ENCODE measurements around the gene TBPL1.
A peak's percentile ranks its signal among the peaks of the same experiment; 100 is the strongest.

Gene TBPL1

DNA sequence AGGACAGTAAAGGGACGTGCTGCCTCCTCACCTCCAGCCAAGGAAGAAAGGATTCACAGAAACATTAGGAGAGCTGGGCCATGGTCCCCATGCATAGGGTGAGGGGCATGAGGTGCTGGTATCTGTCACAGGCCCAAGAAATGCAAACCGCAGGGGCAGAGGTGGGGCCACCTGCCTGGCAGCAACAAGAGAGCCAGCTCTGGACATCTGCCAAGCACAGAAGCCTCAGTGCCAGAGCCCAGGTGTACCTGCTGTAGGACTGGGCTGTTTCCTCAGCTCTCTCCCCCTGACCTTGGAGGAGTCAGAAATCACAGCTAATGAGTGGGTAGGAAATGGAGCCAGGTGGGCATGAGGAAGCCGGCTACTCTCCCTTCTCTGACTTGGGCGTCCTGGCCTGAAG is 54.1 kb downstream of the TBPL1 start:
- DNase-seq: peak; percentile 41

DNA sequence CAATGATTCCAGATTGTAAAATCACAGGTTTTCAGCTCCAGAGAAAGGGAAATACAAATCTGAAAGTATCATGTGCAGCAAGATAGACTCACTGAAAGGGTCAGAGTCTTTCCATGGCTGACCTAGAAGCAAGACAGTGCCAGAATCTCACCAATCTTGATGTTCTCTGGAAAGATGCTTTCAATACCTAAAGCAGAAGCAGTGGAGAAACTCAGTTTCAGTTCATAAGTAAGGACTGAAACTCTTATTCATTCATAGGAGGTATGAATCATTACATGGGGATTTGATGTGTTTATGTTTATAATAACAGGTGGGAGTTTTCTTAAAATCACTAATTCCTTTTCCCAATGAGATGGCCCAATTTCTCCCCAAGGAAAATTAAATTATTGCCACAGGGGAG is 56.9 kb downstream of the TBPL1 start:
- DNase-seq: no peak

DNA sequence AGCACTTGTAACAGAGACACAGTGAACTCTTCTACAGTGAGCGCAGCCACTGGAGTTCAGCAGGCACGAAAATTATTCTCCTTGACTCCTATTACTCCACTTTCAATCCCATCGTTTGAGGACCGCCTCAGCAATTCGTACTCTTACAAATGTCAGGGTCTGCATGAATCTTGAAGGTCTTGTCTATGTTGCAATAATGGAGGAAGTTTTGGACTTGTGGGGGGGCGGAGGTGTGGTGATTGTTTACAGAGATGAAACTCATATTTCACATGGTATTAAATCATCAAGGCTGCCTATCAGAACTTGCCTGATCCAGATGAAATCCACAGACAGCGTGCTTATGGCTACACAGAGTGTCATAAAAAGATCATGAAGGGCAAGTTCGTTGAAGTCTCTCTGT is 57.4 kb downstream of the TBPL1 start:
- no peak for DNase-seq

DNA sequence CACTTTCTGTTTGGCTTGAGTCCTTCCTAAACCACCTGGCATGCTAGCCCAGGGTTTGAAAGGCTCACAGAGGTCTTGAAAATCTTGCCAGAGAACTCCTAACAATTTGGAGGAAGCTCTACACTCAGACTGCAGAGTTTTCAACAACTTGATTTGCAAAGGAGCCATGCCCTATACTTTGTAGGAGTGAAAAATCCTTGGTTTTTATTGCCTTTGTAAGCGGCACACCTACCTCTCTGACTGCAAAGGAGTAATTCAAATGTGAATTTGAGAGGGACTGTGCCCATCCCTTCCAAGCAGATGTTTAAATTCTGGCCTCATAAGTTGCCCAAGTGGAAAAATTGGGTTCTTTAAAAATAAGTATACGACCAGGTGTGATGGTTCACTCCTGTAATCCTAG is 58.0 kb downstream of the TBPL1 start:
- no peak for DNase-seq

DNA sequence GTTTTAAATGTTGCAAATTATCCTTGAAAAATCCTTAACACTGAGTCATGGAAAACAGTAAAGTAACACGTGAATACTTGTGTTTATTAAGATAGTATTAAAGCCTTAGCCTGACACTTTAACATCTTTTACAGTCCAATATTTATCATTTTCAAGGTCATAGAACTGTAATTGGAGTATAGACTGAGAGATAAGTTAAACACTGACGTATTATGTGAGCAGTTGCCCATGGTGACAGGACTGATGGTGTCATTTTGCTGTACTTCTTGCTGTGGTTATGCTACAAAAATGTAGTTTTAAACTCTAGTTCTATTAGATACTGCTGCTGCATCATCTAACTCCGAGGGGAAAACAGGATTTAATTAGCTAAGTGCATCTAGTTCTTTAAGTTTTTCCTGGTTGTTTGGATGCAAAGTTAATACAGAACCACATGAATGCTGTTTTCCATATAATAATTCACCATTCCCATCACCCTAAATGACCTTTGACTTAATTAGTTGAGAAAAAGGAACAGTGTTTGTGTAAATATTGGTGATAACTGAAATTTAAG is 61.6 kb downstream of the TBPL1 start:
- DNase-seq: no peak

DNA sequence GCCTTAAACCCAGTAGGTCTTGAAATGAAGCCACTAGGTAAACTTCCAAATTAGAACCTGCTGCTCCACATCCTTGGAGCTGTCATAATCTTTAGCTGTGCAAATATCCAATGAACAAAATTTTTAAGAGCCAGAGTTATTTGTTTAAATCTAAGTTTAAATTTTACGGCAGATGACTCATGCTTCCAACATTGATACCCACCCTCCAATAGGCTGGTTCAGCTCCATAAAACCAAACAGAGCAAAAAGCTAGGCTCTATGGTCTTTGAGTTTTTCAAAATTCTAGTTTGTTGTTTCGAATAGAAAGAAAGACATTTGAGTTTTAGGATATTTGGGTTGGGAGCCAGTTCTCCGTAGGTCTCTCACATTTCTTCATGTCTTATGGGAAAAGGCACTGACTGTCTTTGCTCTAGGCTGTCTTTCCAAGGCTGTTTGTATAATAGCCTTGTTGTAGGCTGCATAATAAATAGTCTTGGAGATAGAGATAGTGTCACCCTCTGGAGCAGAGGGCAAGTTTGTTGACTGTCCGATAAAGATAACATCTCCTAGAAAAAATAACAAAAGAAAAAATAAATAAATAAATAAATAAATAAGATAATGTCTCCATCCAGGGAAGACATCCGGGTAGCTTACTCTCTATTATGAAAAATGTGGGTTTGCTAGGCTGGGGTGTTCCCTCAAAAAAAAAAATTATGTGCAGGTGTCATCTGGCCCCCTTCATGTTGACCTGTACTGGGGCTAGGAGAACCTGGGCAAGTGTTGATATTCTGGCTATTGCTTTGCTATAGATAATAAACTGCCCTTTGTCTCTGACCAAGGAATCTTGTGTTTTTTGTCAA is 62.9 kb downstream of the TBPL1 start:
- DNase-seq: no peak

DNA sequence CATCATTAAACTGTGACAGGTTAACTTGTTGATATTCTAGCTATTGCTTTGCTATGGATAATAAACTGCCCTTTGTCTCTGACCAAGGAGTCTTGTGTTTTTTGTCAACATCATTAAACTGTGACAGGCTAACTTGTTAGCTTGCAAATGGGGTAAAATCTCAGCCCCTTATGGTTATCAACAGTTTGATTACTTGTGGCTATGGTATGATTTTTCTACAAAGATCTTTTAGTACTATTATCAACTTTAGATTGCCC is 63.5 kb downstream of the TBPL1 start:
- DNase-seq: no peak

DNA sequence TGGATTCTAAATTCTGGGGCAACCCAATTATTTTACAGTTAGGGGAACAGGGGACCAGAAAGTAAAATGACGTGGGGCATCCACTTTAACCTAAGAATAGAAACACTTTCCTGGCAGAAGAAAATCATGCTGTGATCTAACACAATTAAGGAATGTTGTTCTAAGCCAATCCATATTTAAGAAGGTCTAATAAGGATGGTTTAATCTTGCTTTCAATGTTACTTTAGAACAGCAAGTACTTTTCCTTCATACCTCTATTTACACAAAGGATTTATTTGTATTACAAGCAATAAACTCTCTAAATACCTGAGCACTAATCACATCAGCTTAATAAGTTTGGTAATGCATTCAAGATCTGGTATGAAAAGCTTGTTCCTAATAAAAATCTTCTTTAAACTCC is 67.0 kb downstream of the TBPL1 start:
- no peak for DNase-seq

DNA sequence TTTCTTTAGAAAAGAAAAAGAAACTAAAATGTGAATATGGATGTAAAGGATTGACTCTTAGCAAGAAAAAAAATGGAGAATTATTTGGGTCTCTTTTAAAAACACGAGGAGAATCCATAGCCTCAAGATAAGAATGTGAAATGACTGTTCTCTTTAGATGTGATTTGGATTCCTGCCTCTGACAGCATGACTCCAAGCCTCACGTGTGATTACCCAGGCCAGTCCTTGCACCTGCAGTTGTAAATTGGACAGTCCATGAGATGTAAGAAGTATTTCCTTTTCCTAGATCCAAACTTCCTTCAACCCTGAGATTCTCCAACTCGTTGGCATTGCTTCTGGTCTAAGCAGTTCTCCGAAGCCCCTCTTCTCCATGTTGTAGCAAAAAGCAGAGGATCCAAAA is 67.5 kb downstream of the TBPL1 start:
- DNase-seq: no peak

DNA sequence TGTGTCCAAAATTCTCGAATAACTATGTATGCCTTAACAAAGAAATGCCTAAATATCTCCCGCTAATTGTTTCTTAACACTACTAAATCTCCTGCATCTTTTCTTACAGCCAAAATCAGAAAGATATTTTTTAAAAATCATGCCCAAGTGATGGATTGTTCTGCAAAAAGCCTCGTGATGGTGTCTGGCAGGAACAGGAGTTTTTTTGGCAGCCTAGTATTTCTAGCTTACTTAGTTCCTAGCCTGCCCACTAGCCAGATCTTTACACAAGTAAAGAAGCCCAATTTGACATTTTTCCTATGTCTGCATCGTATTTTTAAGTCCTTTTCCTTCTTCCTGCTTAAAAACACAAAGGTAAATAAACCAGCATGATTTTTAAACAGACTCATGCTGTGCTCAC is 67.9 kb downstream of the TBPL1 start:
- DNase-seq: no peak

DNA sequence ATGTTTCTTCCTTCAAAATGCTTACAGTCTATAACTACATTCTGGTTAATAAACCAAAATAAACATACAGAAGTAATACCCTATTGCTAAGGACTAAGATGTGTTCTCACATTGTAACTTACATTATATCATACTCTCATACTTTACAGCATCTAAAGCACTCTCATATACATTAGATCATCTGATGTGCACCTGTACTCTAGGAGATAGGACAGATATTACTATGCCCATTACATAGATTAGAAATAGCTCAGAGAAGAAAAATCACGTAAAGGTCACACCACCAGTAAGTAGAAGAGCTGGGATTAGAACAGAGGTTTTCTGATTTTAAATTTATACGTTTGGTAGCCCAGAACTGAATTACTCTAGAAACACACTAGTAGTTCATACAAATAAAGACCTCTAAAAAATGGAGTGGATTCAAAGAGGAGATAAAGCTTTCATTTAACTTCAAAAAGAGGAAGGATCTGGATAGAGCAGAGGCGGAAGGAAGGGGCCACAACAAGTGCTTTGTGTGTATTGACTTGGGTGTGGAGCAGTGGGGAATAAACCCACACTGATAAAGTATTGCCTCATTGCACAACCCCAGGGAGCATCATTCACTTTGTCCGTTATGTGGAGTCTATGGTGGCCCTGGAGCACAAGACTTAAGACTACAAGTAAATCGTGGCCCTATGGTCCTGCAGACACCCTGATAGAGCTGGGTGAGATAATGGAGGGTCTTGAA is 68.5 kb downstream of the TBPL1 start:
- DNase-seq: no peak

DNA sequence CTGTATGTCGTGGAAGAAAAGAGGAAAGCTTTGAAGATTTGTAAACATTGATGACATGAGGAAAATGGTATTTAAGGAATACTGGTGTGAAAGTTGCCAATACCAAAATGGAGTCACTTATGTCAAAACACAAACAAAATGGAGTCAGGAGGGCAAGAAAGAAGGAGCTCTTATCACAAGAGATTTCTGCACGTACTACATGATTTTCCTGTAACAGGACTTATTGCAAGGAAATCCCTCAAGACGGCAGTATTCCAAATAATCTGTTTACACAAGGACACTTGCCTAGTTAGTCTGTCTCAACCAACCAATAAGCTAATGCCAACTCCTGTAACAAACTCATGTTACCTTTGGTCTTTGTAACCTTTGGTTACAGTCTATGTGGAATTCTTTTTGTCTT is 69.6 kb downstream of the TBPL1 start:
- DNase-seq: no peak

DNA sequence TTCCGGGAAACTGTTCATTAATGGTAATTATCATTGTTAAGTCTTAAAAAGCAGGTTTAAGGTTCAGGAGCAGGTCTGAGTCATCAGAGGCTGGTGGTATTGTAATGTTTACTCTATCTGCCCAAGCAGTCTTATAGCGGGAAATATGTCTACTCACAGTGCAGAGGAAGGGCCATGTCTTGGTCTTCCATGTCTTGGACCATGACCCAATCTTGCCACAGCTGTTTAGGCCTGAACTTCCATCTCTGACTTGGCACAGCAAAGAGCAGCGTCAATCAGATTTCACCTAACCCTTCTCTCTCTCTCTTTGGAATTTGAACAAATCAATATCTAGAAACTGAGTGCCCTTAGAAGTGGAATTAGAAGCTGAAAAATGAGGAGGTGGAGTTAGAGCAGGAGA is 73.6 kb downstream of the TBPL1 start:
- DNase-seq: no peak

DNA sequence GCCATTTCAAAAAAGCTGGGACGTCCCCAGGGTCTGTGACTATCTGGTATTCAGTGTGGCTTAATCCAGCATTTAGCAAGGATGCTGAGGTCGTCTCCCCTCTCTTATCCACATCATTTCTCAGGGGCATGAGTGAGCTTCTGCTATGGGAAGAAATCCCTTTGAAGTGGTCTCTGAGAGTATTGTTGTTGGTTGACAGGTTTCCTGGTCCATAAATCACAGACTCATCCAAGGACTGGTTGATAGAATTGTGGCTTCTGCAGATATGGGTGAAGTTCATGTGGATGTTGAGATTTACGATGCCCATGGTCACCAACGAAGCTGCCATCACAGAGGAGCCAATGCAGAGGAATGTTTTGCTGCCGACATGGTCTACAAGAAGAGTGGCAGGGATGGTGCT is 75.4 kb downstream of the TBPL1 start:
- DNase-seq: no peak

DNA sequence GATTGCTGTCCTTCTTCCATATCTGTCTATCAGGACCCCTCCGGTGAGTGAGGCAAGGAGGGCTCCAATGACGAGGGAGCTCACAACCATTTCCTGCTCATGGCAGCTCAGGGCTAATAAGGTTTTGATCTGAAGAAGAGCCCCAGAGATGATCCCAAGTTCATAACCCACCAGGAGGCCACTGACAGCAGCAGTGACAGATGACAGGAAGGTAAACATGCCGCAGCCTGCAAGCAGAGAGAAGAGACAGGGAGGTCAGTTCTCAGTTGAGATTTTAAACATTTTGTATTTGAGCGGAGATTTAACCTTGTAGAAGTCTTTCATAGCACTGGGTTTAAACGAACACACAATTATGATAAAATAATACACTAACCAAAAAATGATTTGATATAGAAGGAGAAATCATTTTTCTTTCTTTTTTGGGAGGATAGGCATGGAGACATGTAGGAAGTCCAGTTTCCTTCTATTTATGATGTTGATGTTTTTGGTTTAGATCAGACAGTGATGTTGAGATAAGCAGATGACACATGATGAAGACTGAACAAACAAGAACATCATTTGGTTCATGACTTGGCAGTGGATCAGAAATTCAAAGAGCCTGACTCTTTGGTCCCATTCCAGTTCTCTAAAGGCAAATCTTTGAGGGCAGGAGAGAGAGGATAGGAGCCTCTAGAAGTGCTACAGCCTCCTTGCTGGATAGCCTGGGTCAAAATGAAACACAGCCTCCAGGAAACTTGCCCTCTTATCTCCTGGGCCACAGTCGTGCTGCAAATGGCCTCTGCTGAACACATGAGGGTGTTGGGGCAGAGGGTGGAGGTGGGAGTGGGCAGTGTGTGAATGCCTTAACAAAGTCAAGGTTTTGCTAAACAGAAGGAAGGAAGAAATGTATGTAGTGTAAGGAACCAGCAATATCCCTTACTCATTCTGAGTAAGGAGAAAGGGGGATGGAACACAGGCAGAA is 76.8 kb downstream of the TBPL1 start:
- DNase-seq: no peak

DNA sequence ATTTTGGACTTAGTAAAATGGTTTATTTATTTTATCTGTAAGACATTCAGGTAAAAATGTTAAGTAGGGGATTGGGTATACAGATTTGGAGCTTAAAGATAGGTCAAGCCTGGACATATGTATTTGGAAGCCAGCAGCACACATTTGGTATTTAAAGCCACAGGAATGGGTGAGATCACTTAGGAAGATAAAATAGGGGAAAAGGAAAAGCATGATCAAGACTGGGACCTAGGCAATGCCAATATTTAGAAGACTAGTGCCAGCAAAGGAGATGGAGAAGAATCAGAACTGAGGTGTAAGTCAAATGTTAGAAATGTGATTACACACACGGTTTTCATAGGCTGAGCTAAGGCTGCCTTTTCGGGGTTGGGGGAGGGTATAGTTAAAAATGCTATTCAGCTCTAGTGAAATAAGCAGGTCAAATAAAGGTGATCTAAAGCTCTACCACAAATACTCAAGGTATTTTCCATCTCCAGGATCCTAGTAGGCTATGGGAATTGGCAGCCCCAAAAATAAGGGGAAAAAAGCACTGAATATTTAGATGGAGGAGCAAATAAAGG is 78.8 kb downstream of the TBPL1 start:
- no peak for DNase-seq

DNA sequence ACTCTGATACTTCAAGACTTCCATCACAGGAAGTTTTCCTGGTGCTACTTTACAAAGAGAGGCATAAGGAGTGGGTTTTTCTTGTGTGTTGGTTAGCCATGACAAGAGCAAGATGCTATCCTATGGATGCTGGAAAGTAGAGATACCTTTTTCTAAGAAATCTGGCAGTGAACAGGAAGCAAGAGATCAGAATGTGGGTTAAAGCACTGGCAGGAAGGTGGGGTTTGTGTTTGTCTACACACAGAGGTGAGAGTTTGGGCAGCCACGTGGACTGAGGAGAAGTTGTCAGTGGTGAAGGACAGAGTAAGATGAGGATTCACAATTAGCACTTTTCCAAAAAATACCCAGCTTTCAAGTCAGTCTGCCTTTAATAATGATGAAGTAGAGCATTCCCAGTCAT is 81.5 kb downstream of the TBPL1 start:
- no peak for DNase-seq

DNA sequence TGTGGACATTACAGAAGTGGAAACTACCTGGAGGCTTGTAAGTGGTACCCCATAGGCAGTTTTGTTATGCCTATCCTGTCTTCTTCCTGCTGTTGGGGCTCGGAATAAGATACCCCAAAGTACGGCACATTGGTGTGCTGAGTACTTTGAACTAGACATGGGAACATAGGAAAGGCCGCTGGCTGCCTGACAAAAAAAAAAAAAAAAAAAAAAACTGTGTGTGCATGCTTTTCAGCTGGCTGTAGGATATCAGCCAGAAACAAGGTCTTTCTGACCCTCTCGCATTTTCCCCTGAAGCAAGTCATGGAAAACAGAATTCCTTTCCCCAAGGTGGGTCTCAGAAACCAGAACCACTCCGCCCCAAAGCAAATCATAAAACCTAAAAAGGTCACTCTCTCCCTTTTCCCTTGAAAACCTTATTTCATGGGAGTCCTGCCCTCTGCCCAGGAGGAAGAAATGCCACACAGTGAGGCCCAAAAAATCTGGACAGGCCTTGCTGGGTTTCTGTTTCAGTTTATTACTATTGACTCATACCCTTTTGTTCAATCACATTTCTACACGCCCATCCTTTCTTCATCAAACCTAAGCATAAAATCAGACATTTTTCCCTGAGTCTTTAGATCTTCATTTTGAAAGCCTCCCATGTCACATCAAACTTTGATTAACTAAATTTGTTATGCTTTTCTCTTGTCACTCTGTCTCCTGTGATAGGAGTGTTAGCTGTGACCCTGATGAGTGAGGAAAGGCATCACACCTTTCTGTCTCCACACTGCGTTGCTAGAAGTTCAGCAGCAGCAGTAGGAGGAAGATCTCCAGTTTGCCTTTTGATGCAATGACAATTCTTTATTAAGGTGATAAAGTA is 82.2 kb downstream of the TBPL1 start:
- no peak for DNase-seq

DNA sequence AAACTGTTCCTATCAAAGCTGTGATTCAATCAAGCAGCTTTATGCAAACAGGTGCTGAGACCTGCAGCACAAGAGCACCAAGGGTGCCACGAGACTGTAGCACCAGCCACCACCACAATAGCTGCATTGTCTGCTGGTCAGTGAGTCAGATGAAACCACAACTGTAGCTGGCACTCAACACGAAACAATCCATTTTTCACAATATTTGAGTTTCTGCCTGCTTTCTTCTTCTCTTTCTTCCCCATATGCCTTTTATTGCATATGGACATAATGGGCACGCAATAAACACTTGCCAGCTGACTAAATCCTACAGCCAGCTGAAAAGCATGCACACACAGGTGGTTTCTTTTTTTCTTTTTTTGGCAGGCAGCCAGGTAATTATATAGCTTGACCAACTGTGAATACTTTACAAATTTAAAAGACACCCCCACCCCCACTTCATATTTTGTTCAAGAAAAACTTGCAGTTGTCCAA is 82.8 kb downstream of the TBPL1 start:
- DNase-seq: peak; percentile 24

DNA sequence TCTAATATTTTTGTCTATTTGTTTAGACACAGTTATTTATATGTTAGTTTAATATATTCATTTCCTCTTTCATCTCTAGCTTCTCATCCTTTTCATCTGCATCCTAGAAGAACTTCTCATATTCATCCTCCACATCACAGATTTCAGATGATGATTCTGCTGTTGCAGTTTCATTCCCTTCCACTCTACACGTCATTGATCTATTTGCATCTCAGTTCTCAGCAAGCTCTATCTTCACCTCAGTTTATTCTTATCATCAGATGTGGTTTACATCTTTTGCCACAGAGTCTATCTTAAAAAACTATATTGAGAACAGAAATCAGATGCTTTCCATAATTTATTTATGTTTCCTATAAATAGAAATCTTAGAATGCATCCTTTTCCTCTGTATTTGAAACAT is 86.1 kb downstream of the TBPL1 start:
- no peak for DNase-seq

All from NCI-H2081 treated with DMSO at 0.1 percent for 48 hours (cell line).